ENCODE results near the gene PFN1.

Gene PFN1

GRCh38 chr17:4968486-4969046 is 20.2 kb upstream of the PFN1 start:
- no peak for DNase-seq (ENCODE audit: low read depth)
- no peak for TF ChIP-seq CTCF (conservative IDR thresholded peaks at IDR 0.05; ENCODE audit: control insufficient read depth, insufficient read depth, low read depth, low read length)
- H3K4me3 ChIP-seq (ENCODE audit: control insufficient read depth, low read depth, low read length), result peak overlapping the region; percentile 93

GRCh38 chr17:4967539-4968485 is 19.5 kb upstream of the PFN1 start, which contains the start of gene SPAG7:
TSS of gene SPAG7 (minus strand) at chr17:4967817. CDS start at chr17:4967804, 13 bp downstream.
- H3K4me3 ChIP-seq (ENCODE audit: control insufficient read depth, low read depth, low read length), result peak within 1 kb of the TSS; percentile 93
- peak; percentile 98 for DNase-seq (ENCODE audit: low read depth)

GRCh38 chr17:4966844-4967538 is 18.7 kb upstream of the PFN1 start:
- peak overlapping the region; percentile 93 for H3K4me3 ChIP-seq (ENCODE audit: control insufficient read depth, low read depth, low read length)
- DNase-seq (ENCODE audit: low read depth), result peak; percentile 100
- TF ChIP-seq CTCF (conservative IDR thresholded peaks at IDR 0.05; ENCODE audit: control insufficient read depth, insufficient read depth, low read depth, low read length), result no peak

More at GRCh38 chr17:4967539-4968485, 19.5 kb upstream of the PFN1 start, which contains the start of gene SPAG7:
- TF ChIP-seq CTCF (conservative IDR thresholded peaks at IDR 0.05; ENCODE audit: control insufficient read depth, insufficient read depth, low read depth, low read length), result no peak

- TF ChIP-seq CTCF (conservative IDR thresholded peaks at IDR 0.05; ENCODE audit: control insufficient read depth, insufficient read depth, low read depth, low read length), result no peak
- H3K4me3 ChIP-seq (ENCODE audit: control insufficient read depth, low read depth, low read length), result no peak overlapping the region
- DNase-seq (ENCODE audit: low read depth), result no peak
Observed at GRCh38 chr17:4965311-4965986, 17.1 kb upstream of the PFN1 start.

- no peak overlapping the region for H3K4me3 ChIP-seq (ENCODE audit: control insufficient read depth, low read depth, low read length)
- no peak for TF ChIP-seq CTCF (conservative IDR thresholded peaks at IDR 0.05; ENCODE audit: control insufficient read depth, insufficient read depth, low read depth, low read length)
- no peak for DNase-seq (ENCODE audit: low read depth)
Observed at GRCh38 chr17:4960279-4960922, 12.1 kb upstream of the PFN1 start.
